HepG2 (cell line): ENCODE measurements around the gene CHST3. TPM values are rescaled to one million over a fixed set of nuclear protein-coding genes. Genes with fewer than 3 reads are reported as not detected.
A peak's percentile ranks its signal among the peaks of the same experiment; 100 is the strongest.

Source experiments
- ATAC-seq: fragments of 200-7000 bp; cut with Tn5 transposase; 3 replicates; pipeline ENCODE4 v1.9.1; 2020; ENCODE audit warnings: mild to moderate bottlenecking, moderate library complexity
- BruUV-seq: library from RNA; stranded (reverse); fragments of 400-500 nt; replicated peaks from 2 replicates; lab custom pipeline; 2021; lab: Mats Ljungman, UMichigan
- CTCF ChIA-PET: fragments of 300-600 bp; formaldehyde crosslinking; extraction: SDS; loops from one replicate; lab custom pipeline; 2021; ENCODE audit warnings: low total read pairs, inconsistent platforms, low intra/inter-chr PET ratio; lab: Yijun Ruan, JAX
- POLR2A ChIA-PET: fragments of 350-600 bp; sonication (Branson Sonifier 250); formaldehyde crosslinking; loops from one replicate; lab custom pipeline; 2020; ENCODE audit warnings: antibody characterized with exemption, inconsistent platforms; lab: Yijun Ruan, JAX
- DNase-seq: peaks from one replicate; pipeline ENCODE4 v3.0.0-alpha.2; 2015; ENCODE audit warnings: low spot score
- FAIRE-seq: peaks from 3 replicates; lab custom pipeline; 2011; peaks lifted over from hg19 to GRCh38; lab: Jason Lieb, UNC
- H2AFZ ChIP-seq: one replicate; pipeline ENCODE4 v1.6.1; 2011; ENCODE audit warnings: low read length, inconsistent platforms
- H3K27ac ChIP-seq: fragments of 300-600 bp; 3 replicates; pipeline ENCODE4 v1.8.0; 2011; ENCODE audit warnings: mixed run types, mild to moderate bottlenecking, mixed read lengths, low read length, inconsistent platforms; ENCODE audit not compliant: insufficient read depth; ENCODE audit errors: extremely low read length
- H3K27me3 ChIP-seq, 2 experiments: fragments of 200-600 bp in 1 of 2; 2 replicates in 1 of 2; 3 replicates in 1 of 2; pipeline versions ENCODE4 v1.6.0 to v1.8.0; 2011; ENCODE audit warnings: low read length in 2 of 2, mild to moderate bottlenecking in 2 of 2, moderate library complexity in 2 of 2, inconsistent platforms in 1 of 2; ENCODE audit not compliant: insufficient read depth in 2 of 2, control insufficient read depth in 1 of 2
- H3K36me3 ChIP-seq, 2 experiments: fragments of 200-600 bp in 1 of 2; replicated peaks in 1 of 2; 2 replicates in 1 of 2; 3 replicates in 1 of 2; pipeline versions ENCODE4 v1.5.1 to v1.8.0; 2011; ENCODE audit warnings: low read length in 2 of 2, inconsistent platforms in 1 of 2; ENCODE audit not compliant: insufficient read depth in 2 of 2, control insufficient read depth in 1 of 2
- H3K4me1 ChIP-seq: 2 replicates; pipeline ENCODE4 v1.5.1; 2012; ENCODE audit warnings: low read length, inconsistent platforms; ENCODE audit not compliant: insufficient read depth
- H3K4me2 ChIP-seq: 2 replicates; pipeline ENCODE4 v1.6.0; 2011; ENCODE audit warnings: low read depth, low read length, inconsistent platforms
- H3K4me3 ChIP-seq, 3 experiments: fragments of 200-600 bp in 1 of 3; sonication (generic), shearing (Covaris generic) in 1 of 3; replicated peaks in 1 of 3; 2 replicates each; pipeline ENCODE4 v1.5.1; 2011 to 2016; ENCODE audit warnings: low read length in 3 of 3, inconsistent platforms in 2 of 3, low read depth in 2 of 3, mild to moderate bottlenecking in 2 of 3, control low read depth in 1 of 3, mixed read lengths in 1 of 3; ENCODE audit not compliant: insufficient read depth in 1 of 3
- H3K79me2 ChIP-seq: one replicate; pipeline ENCODE4 v1.6.1; 2011; ENCODE audit warnings: low read length, inconsistent platforms; ENCODE audit not compliant: insufficient read depth
- H3K9ac ChIP-seq: 2 replicates; pipeline ENCODE4 v1.6.0; 2011; ENCODE audit warnings: mild to moderate bottlenecking, low read depth, low read length, inconsistent platforms; ENCODE audit not compliant: insufficient read depth
- H3K9me3 ChIP-seq: 2 replicates; pipeline ENCODE4 v1.5.1; 2012; ENCODE audit warnings: mild to moderate bottlenecking, low read length
- H4K20me1 ChIP-seq: 2 replicates; pipeline ENCODE4 v1.6.0; 2011; ENCODE audit warnings: inconsistent platforms, mild to moderate bottlenecking, low read length, moderate library complexity; ENCODE audit not compliant: insufficient read depth
- BATF2 ChIP-seq: sonication (generic); formaldehyde crosslinking; IDR thresholded peaks from 2 replicates; pipeline ENCODE4 v1.8.0; 2022; ENCODE audit warnings: mild to moderate bottlenecking, missing genetic modification reagents, moderate library complexity
- GMEB2 ChIP-seq: IDR thresholded peaks from 2 replicates; pipeline ENCODE4 v1.6.1; 2016; ENCODE audit warnings: missing biosample characterization, missing genetic modification reagents, low read depth
- JUNB ChIP-seq: sonication (generic); formaldehyde crosslinking; IDR thresholded peaks from 2 replicates; pipeline ENCODE4 v1.8.0; 2022; ENCODE audit warnings: missing genetic modification reagents, mild to moderate bottlenecking, borderline replicate concordance
- MLXIP ChIP-seq: sonication (generic); formaldehyde crosslinking; IDR thresholded peaks from 2 replicates; pipeline ENCODE4 v1.9.0; 2021; ENCODE audit warnings: missing genetic modification reagents, borderline replicate concordance
- TFAP4 ChIP-seq: sonication (generic); IDR thresholded peaks from 2 replicates; pipeline ENCODE4 v1.6.1; 2016; ENCODE audit warnings: low read depth, borderline replicate concordance
- ZNF280B ChIP-seq: sonication (generic); formaldehyde crosslinking; IDR thresholded peaks from 2 replicates; pipeline ENCODE4 v1.5.0; 2020; ENCODE audit warnings: missing genetic modification reagents, mild to moderate bottlenecking, borderline replicate concordance
- ZNF441 ChIP-seq: sonication (generic); formaldehyde crosslinking; IDR thresholded peaks from 2 replicates; pipeline ENCODE4 v1.7.0; 2021; ENCODE audit warnings: missing genetic modification reagents, borderline replicate concordance
- ZNF530 ChIP-seq: sonication (generic); formaldehyde crosslinking; IDR thresholded peaks from 2 replicates; pipeline ENCODE4 v1.5.0; 2020; ENCODE audit warnings: low read depth, mild to moderate bottlenecking, missing genetic modification reagents
- ZUFSP ChIP-seq: sonication (generic); formaldehyde crosslinking; IDR thresholded peaks from 2 replicates; pipeline ENCODE4 v1.9.0; 2021; ENCODE audit warnings: missing genetic modification reagents, mild to moderate bottlenecking, borderline replicate concordance
- WGBS: methylation state at CpG from one replicate; pipeline ENCODE4 v1.1.6; 2017; ENCODE audit warnings: low lambda C conversion rate; 5-methylcytosine and 5-hydroxymethylcytosine counted together
- in situ Hi-C: cut with HindIII; loops from 2 replicates; pipeline ENCODE4 v1.10.0; 2017; ENCODE audit warnings: low pct_unique_long_range_greater_than_20kb; ENCODE audit not compliant: extremely low pct_ligation_motif_present
- intact Hi-C: fragments of 100-400 bp; cut with micrococcal nuclease; formaldehyde crosslinking; loops from one replicate; pipeline ENCODE4 v1.10.0; 2022; ENCODE audit not compliant: unreplicated experiment
- polyA plus RNA-seq, 8 experiments: library from polyadenylated mRNA; depleted of rRNA in 3 of 8; stranded (reverse) in 7 of 8; unstranded in 1 of 8; fragments of >200 nt; fragmentation: Illumina TruSeq in 4 of 8; extraction: Trizol in 4 of 8; gene quantifications; 2 replicates each; pipeline versions ENCODE4 v1.2.1 to v1.2.3, GENCODE V29; 2011 to 2016; ENCODE audit warnings: low read depth in 4 of 8, missing spikeins in 1 of 8, mixed read lengths in 1 of 8; ENCODE audit not compliant: insufficient read depth in 1 of 8
- total RNA-seq, 5 experiments: library from RNA; depleted of rRNA; stranded (reverse); fragments of >200 nt; fragmentation: Illumina TruSeq; extraction: Trizol; gene quantifications; 2 replicates each; pipeline ENCODE4 v1.2.3, GENCODE V29; 2016; ENCODE audit warnings: low read depth in 1 of 5

The CHST3 gene
- total and polyA plus RNA-seq, 2 of the 13 experiments (the other 11 are each of a cell fraction or from before 2014, with no cell fraction given): 7.2 to 18.7 TPM

GRCh38 chr10:72009425-72010081 is 45.4 kb downstream of the CHST3 start (continued):
- no peak for TF ChIP-seq MLXIP (CRISPR knock-in tag)

GRCh38 chr10:72010234-72010973 is 46.2 kb downstream of the CHST3 start:
- H2AFZ ChIP-seq: no peak overlapping the region
- H3K4me2 ChIP-seq: no peak overlapping the region
- H3K4me1 ChIP-seq: peaks cover 46% of the 10 kb centered on the region
- H3K27ac ChIP-seq: peak overlapping the region; percentile 65
- H3K79me2 ChIP-seq: no peaks in the 10 kb centered on the region
- no peak for ATAC-seq
- H3K9ac ChIP-seq: no peak overlapping the region
- in situ Hi-C loops: no loop called here
- DNase-seq: no peak
- intact Hi-C loops: no loop called here
- no peaks in the 10 kb centered on the region for H4K20me1 ChIP-seq
- H3K4me3 ChIP-seq: no peak overlapping the region
- WGBS: 89% methylated on average over 6 of the region's 7 CpGs
- FAIRE-seq: no peak
- ChIA-PET CTCF (no interaction called here), POLR2A (interaction anchor here (1.8 to 2.1 kb wide), 2 partner anchors 21 to 38 kb away, joined by 5 to 7 read pairs; no protein-coding TSS in a partner anchor)
- H3K36me3 ChIP-seq: peaks cover 16 to 34% of the 10 kb centered on the region in 2 experiments; a peak in 4 of 5 replicates
- H3K9me3 ChIP-seq: no peaks in the 10 kb centered on the region
- no peaks in the 10 kb centered on the region for H3K27me3 ChIP-seq
- no TSS peak for BruUV-seq
- TF ChIP-seq GMEB2: no peak
- TF ChIP-seq ZNF441: no peak
- TF ChIP-seq ZUFSP: no peak
- TF ChIP-seq TFAP4: no peak
- TF ChIP-seq ZNF530 (CRISPR knock-in tag): no peak
- no peak for TF ChIP-seq BATF2 (CRISPR knock-in tag)
- TF ChIP-seq JUNB: no peak
- TF ChIP-seq ZNF280B (CRISPR knock-in tag): no peak
